GM12878 (cell line): ENCODE results near the gene PSMC3. TPM values are rescaled to one million over a fixed set of nuclear protein-coding genes. Genes with fewer than 3 reads are reported as not detected.

Experiments used
- BMI1 ChIP-seq: fragments of 450-650 bp; IDR thresholded peaks from 2 replicates; pipeline ENCODE4 v1.6.1; 2016; ENCODE audit warnings: mild to moderate bottlenecking, moderate library complexity, borderline replicate concordance
- CREB1 ChIP-seq: IDR thresholded peaks from 2 replicates; pipeline ENCODE4 v1.6.1; 2012; ENCODE audit warnings: low read depth, mild to moderate bottlenecking, inconsistent platforms
- HDAC6 ChIP-seq: fragments of 200-600 bp; sonication (generic); IDR thresholded peaks from one replicate; pipeline ENCODE4 v1.8.0; 2017; ENCODE audit warnings: antibody characterized with exemption; ENCODE audit not compliant: unreplicated experiment
- NRF1 ChIP-seq: conservative IDR thresholded peaks from 2 replicates; pipeline ENCODE4 v1.6.1; 2011; ENCODE audit warnings: mild to moderate bottlenecking, low read depth, low read length, improper control_type of control experiment
- PAX5 ChIP-seq: IDR thresholded peaks from 2 replicates; pipeline ENCODE4 v1.6.1; 2011; ENCODE audit warnings: low read depth, low read length, borderline replicate concordance
- SP1 ChIP-seq: IDR thresholded peaks from one replicate; pipeline ENCODE4 v1.6.1; 2011; ENCODE audit warnings: low read depth, low read length
- STAT3 ChIP-seq: IDR thresholded peaks from 2 replicates; pipeline ENCODE4 v1.6.1; 2011; ENCODE audit warnings: low read depth, low read length, improper control_type of control experiment
- SUZ12 ChIP-seq: fragments of 200-600 bp; sonication (generic); IDR thresholded peaks from one replicate; pipeline ENCODE4 v1.6.1; 2018; ENCODE audit warnings: antibody characterized with exemption, mild to moderate bottlenecking; ENCODE audit not compliant: unreplicated experiment
- TBL1XR1 ChIP-seq: IDR thresholded peaks from 2 replicates; pipeline ENCODE4 v1.6.1; 2012; ENCODE audit warnings: low read depth, low read length, improper control_type of control experiment
- ZNF384 ChIP-seq: IDR thresholded peaks from 2 replicates; pipeline ENCODE4 v1.6.1; 2012; ENCODE audit warnings: low read depth, mild to moderate bottlenecking, low read length, improper control_type of control experiment, borderline replicate concordance
- polyA plus RNA-seq, 11 experiments: library from polyadenylated mRNA; depleted of rRNA in 4 of 11; unstranded in 6 of 11; stranded (reverse) in 5 of 11; fragments of >200 nt; fragmentation: Nextera tagmentation in 4 of 11; fragmentation: Illumina TruSeq in 1 of 11; extraction: Ambion mirVana in 4 of 11; extraction: Trizol in 1 of 11; gene quantifications; 1 replicate in 1 of 11; 2 replicates in 10 of 11; pipeline versions ENCODE4 v1.2.1 to v1.2.3, GENCODE V29; 2011 to 2016; ENCODE audit warnings: inconsistent platforms in 2 of 11, missing spikeins in 2 of 11, low read depth in 1 of 11
- total RNA-seq, 4 experiments: library from RNA; depleted of rRNA in 3 of 4; stranded (reverse); fragments of >200 nt in 3 of 4; fragmentation: Illumina TruSeq in 1 of 4; extraction: Trizol in 1 of 4; gene quantifications; 2 replicates each; pipeline versions ENCODE4 v1.2.1 to v1.2.3, GENCODE V29; 2013 to 2021
- TF ChIP-seq, protein P1 (sequence below): IDR thresholded peaks from 2 replicates; pipeline ENCODE4 v1.6.1; 2012; ENCODE audit warnings: mild to moderate bottlenecking, low read depth, low read length
- TF ChIP-seq, protein P2 (sequence below): fragments of 450-650 bp; formaldehyde crosslinking; IDR thresholded peaks from 2 replicates; pipeline ENCODE4 v1.4.0; 2020; ENCODE audit warnings: mild to moderate bottlenecking, moderate library complexity
- TF ChIP-seq, protein P3 (sequence below): fragments of 450-650 bp; IDR thresholded peaks from 2 replicates; pipeline ENCODE4 v1.6.1; 2017; ENCODE audit warnings: borderline replicate concordance

The PSMC3 gene
- total and polyA plus RNA-seq, 10 of the 15 experiments (the other 5 are each of a cell fraction or from before 2014, with no cell fraction given): 39.5 to 289 (median 155) TPM

DNA sequence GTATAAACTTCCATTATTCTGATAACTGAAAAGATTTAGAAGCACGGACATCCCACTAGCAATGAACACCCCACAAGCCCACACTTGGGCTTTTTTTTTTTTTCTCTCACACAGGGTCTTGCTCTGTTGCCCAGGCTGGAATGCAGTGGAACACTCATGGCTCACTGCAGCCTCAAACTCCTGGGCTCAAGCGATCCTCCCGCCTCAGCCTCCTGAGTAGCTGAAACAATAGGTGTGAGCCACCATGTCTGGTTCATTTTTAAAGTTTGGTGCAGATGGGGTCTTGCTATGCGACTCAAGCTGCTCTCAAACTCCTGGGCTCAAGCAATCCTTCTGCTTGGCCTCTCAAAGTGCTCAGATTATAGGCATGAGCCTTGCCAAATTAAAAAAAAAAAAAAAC, 19.6 kb upstream of the PSMC3 start (continued):
- TF ChIP-seq, protein P1, sequence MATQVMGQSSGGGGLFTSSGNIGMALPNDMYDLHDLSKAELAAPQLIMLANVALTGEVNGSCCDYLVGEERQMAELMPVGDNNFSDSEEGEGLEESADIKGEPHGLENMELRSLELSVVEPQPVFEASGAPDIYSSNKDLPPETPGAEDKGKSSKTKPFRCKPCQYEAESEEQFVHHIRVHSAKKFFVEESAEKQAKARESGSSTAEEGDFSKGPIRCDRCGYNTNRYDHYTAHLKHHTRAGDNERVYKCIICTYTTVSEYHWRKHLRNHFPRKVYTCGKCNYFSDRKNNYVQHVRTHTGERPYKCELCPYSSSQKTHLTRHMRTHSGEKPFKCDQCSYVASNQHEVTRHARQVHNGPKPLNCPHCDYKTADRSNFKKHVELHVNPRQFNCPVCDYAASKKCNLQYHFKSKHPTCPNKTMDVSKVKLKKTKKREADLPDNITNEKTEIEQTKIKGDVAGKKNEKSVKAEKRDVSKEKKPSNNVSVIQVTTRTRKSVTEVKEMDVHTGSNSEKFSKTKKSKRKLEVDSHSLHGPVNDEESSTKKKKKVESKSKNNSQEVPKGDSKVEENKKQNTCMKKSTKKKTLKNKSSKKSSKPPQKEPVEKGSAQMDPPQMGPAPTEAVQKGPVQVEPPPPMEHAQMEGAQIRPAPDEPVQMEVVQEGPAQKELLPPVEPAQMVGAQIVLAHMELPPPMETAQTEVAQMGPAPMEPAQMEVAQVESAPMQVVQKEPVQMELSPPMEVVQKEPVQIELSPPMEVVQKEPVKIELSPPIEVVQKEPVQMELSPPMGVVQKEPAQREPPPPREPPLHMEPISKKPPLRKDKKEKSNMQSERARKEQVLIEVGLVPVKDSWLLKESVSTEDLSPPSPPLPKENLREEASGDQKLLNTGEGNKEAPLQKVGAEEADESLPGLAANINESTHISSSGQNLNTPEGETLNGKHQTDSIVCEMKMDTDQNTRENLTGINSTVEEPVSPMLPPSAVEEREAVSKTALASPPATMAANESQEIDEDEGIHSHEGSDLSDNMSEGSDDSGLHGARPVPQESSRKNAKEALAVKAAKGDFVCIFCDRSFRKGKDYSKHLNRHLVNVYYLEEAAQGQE: no peak
- TF ChIP-seq, protein P2, sequence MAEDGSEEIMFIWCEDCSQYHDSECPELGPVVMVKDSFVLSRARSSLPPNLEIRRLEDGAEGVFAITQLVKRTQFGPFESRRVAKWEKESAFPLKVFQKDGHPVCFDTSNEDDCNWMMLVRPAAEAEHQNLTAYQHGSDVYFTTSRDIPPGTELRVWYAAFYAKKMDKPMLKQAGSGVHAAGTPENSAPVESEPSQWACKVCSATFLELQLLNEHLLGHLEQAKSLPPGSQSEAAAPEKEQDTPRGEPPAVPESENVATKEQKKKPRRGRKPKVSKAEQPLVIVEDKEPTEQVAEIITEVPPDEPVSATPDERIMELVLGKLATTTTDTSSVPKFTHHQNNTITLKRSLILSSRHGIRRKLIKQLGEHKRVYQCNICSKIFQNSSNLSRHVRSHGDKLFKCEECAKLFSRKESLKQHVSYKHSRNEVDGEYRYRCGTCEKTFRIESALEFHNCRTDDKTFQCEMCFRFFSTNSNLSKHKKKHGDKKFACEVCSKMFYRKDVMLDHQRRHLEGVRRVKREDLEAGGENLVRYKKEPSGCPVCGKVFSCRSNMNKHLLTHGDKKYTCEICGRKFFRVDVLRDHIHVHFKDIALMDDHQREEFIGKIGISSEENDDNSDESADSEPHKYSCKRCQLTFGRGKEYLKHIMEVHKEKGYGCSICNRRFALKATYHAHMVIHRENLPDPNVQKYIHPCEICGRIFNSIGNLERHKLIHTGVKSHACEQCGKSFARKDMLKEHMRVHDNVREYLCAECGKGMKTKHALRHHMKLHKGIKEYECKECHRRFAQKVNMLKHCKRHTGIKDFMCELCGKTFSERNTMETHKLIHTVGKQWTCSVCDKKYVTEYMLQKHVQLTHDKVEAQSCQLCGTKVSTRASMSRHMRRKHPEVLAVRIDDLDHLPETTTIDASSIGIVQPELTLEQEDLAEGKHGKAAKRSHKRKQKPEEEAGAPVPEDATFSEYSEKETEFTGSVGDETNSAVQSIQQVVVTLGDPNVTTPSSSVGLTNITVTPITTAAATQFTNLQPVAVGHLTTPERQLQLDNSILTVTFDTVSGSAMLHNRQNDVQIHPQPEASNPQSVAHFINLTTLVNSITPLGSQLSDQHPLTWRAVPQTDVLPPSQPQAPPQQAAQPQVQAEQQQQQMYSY (CRISPR knock-in tag): no peak
- TF ChIP-seq BMI1 (no peak), SP1 (no peak), ZNF384 (no peak), PAX5 (no peak), STAT3 (no peak), NRF1 (no peak), TBL1XR1 (no peak), HDAC6 (no peak), SUZ12 (no peak), CREB1 (no peak)
- TF ChIP-seq, protein P3, sequence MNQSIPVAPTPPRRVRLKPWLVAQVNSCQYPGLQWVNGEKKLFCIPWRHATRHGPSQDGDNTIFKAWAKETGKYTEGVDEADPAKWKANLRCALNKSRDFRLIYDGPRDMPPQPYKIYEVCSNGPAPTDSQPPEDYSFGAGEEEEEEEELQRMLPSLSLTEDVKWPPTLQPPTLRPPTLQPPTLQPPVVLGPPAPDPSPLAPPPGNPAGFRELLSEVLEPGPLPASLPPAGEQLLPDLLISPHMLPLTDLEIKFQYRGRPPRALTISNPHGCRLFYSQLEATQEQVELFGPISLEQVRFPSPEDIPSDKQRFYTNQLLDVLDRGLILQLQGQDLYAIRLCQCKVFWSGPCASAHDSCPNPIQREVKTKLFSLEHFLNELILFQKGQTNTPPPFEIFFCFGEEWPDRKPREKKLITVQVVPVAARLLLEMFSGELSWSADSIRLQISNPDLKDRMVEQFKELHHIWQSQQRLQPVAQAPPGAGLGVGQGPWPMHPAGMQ: no peak
